Peyer's patch (tissue), 4 donors: ENCODE measurements around the gene FAM20B.

Experiments
- CTCF ChIP-seq, 6 experiments: fragments of 450-650 bp in 4 of 6; fragments of 200-600 bp in 2 of 6; sonication (generic) in 1 of 6; IDR thresholded peaks; one replicate each; pipeline ENCODE4 v1.5.1; 2017 to 2019; ENCODE audit warnings: antibody characterized with exemption in 6 of 6, mild to moderate bottlenecking in 3 of 6, moderate library complexity in 1 of 6
- POLR2A ChIP-seq, 2 donors: fragments of 450-650 bp; IDR thresholded peaks; one replicate each; pipeline ENCODE4 v1.5.1; 2017; ENCODE audit warnings: antibody characterized with exemption in 2 of 2, mild to moderate bottlenecking in 2 of 2, moderate library complexity in 2 of 2

- TF ChIP-seq CTCF (IDR thresholded peaks at IDR 0.05) = no peak
- no peak for TF ChIP-seq POLR2A (IDR thresholded peaks at IDR 0.05)
Observed at GRCh38 chr1:179031284-179031683, 5.6 kb downstream of the FAM20B start.
